ENCODE data around the gene IQSEC1. TPM values are rescaled to one million over a fixed set of nuclear protein-coding genes. Genes with fewer than 3 reads are reported as not detected.

IQSEC1 gene
- total and polyA plus RNA-seq, 9 of the 15 experiments (the other 6 are each of a cell fraction or from before 2014, with no cell fraction given), result 0.56 to 39.0 (median 6.8) TPM

- TF ChIP-seq, protein P1, sequence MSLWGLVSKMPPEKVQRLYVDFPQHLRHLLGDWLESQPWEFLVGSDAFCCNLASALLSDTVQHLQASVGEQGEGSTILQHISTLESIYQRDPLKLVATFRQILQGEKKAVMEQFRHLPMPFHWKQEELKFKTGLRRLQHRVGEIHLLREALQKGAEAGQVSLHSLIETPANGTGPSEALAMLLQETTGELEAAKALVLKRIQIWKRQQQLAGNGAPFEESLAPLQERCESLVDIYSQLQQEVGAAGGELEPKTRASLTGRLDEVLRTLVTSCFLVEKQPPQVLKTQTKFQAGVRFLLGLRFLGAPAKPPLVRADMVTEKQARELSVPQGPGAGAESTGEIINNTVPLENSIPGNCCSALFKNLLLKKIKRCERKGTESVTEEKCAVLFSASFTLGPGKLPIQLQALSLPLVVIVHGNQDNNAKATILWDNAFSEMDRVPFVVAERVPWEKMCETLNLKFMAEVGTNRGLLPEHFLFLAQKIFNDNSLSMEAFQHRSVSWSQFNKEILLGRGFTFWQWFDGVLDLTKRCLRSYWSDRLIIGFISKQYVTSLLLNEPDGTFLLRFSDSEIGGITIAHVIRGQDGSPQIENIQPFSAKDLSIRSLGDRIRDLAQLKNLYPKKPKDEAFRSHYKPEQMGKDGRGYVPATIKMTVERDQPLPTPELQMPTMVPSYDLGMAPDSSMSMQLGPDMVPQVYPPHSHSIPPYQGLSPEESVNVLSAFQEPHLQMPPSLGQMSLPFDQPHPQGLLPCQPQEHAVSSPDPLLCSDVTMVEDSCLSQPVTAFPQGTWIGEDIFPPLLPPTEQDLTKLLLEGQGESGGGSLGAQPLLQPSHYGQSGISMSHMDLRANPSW (CRISPR knock-in tag; IDR thresholded peaks at IDR 0.05), result no peak
- TF ChIP-seq ARID3A (IDR thresholded peaks at IDR 0.05; ENCODE audit: borderline replicate concordance, low read depth, low read length) (no peak), ZNF121 (CRISPR knock-in tag; conservative IDR thresholded peaks at IDR 0.05) (no peak), MYC (IDR thresholded peaks at IDR 0.05; ENCODE audit: low read depth, low read length) (0 out of 2 replicates have a peak, but pooled peaks have one; percentile 30), MYC (CRISPR knock-in tag; IDR thresholded peaks at IDR 0.05; ENCODE audit: borderline replicate concordance, low read depth) (no peak), SPI1 (IDR thresholded peaks at IDR 0.05; ENCODE audit: borderline replicate concordance, low read depth, low read length) (peak; percentile 42; the same call in 1 of the 2 replicates), E2F6 (IDR thresholded peaks at IDR 0.05; ENCODE audit: borderline replicate concordance in 1 of 2, extremely low read depth in 1 of 2, insufficient read depth in 1 of 2, insufficient read length in 1 of 2, low read depth in 1 of 2, low read length in 1 of 2, poor library complexity in 1 of 2, severe bottlenecking in 1 of 2) (peak; percentile 68 to 77), NFIX (CRISPR knock-in tag; IDR thresholded peaks at IDR 0.05; ENCODE audit: low read depth) (no peak), ZNF316 (IDR thresholded peaks at IDR 0.05) (no peak)
Measured at GRCh38 chr3:13088028-13089006, 15.1 kb upstream of the IQSEC1 start (continued).
